ENCODE results near the gene ZBTB48. TPM values are rescaled to one million over a fixed set of nuclear protein-coding genes. Genes with fewer than 3 reads are reported as not detected.
A peak's percentile ranks its signal among the peaks of the same experiment; 100 is the strongest.

The ZBTB48 gene
- polyA plus RNA-seq, 1 of the 3 experiments (the other 2 are of a cell fraction) = 31.2 TPM

DNA sequence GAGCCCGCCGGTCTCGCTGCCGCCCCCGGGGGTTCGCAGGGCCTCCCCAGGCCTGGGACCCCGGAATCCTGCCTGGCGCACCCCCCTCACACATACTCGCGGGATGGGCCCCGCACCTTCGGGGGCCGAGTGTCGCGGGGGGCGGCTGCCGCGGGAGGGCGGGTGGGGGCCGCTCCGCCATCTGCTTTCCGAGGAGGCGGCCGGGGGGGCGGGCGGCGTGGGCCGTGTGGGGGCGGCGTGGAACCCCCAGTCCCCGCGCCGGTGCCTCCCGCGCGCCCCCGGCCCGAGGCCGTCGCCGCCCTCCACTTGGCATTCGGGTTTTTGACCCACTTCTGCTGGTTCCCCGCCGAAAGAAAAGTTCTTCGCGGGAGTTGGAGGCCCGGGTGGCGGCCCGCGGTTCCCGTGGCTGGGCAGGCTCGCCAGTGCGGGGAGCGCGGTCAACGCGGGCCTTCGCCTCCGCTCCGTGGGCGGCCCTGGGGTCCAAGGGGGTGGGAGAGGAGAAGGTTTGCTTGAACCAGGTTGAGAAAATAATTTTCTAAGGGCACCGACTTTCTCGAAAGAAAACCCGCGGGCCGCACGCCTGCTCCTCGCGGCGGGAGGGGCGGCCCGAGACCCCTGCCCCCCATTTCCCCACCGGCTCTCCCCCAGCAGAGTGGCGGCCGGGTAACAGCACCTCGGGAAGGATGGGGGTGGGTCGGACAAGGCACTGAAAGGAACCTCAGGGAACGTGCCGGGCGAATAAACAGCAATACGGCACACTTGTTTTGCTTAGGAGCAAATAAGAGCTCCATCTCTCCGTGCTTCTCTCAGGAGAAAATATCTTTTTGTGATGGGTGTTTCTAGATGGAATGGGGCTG is 35.4 kb downstream of the ZBTB48 start:
- Histone ChIP-seq H3K4me2 (peak overlapping the region; percentile 86), H3K9me2 (no peaks in the 10 kb centered on the region), H3F3A (replicated peaks; ENCODE audit: insufficient read depth) (peaks cover 10% of the 10 kb centered on the region), H3K9me3 (no peaks in the 10 kb centered on the region), H3K79me2 (ENCODE audit: insufficient read depth) (peaks cover 61% of the 10 kb centered on the region), H3K4me1 (ENCODE audit: control insufficient read depth in 1 of 2, insufficient read depth in 2 of 2, low read depth in 1 of 2, low read length in 1 of 2) (peaks cover 0 to 7% of the 10 kb centered on the region in 2 experiments; a peak in 1 of 4 replicates), H2AFZ (ENCODE audit: low read depth) (no peak overlapping the region), H3K27me3 (ENCODE audit: insufficient read depth) (no peaks in the 10 kb centered on the region), H3K4me3 (ENCODE audit: low read depth in 2 of 2, low read length in 1 of 2) (peak overlapping the region; percentile 65 to 75), H3K27ac (ENCODE audit: low read depth in 2 of 2, low read length in 1 of 2) (peak overlapping the region in 1 of 2 experiments; percentile 23; a peak in 1 of 4 replicates), H3K9ac (peak overlapping the region; percentile 61), H3K36me3 (replicated peaks in 1 of 2; ENCODE audit: control insufficient read depth in 1 of 2, insufficient read depth in 2 of 2, low read length in 1 of 2) (peaks cover 3 to 8% of the 10 kb centered on the region in 2 experiments), H4K20me1 (ENCODE audit: insufficient read depth) (peaks cover 41% of the 10 kb centered on the region)
- DNase-seq = peak; percentile 59
- TF ChIP-seq MXI1 (IDR thresholded peaks at IDR 0.05; ENCODE audit: low read depth, low read length) (no peak), MEF2A (IDR thresholded peaks at IDR 0.05; ENCODE audit: borderline replicate concordance, low read depth) (no peak), FOXM1 (IDR thresholded peaks at IDR 0.05; ENCODE audit: low read depth) (no peak), RAD21 (IDR thresholded peaks at IDR 0.05; ENCODE audit: low read length) (no peak), CHD2 (IDR thresholded peaks at IDR 0.05; ENCODE audit: low read length, partially characterized antibody) (no peak), RFX5 (IDR thresholded peaks at IDR 0.05; ENCODE audit: low read length) (no peak), EP300 (IDR thresholded peaks at IDR 0.05; ENCODE audit: borderline replicate concordance in 1 of 2, low read depth in 1 of 2, low read length in 1 of 2) (no peak), YY1 (IDR thresholded peaks at IDR 0.05; ENCODE audit: low read depth) (no peak), ZBTB33 (IDR thresholded peaks at IDR 0.05; ENCODE audit: borderline replicate concordance, low read depth) (no peak), TAF1 (IDR thresholded peaks at IDR 0.05; ENCODE audit: borderline replicate concordance, low read depth, low read length) (no peak), POLR2AphosphoS5 (IDR thresholded peaks at IDR 0.05; ENCODE audit: low read depth, low read length) (no peak)
- TF ChIP-seq, protein P1, sequence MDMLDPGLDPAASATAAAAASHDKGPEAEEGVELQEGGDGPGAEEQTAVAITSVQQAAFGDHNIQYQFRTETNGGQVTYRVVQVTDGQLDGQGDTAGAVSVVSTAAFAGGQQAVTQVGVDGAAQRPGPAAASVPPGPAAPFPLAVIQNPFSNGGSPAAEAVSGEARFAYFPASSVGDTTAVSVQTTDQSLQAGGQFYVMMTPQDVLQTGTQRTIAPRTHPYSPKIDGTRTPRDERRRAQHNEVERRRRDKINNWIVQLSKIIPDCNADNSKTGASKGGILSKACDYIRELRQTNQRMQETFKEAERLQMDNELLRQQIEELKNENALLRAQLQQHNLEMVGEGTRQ (IDR thresholded peaks at IDR 0.05; ENCODE audit: borderline replicate concordance, low read depth, low read length) = no peak
- TF ChIP-seq, protein P2, sequence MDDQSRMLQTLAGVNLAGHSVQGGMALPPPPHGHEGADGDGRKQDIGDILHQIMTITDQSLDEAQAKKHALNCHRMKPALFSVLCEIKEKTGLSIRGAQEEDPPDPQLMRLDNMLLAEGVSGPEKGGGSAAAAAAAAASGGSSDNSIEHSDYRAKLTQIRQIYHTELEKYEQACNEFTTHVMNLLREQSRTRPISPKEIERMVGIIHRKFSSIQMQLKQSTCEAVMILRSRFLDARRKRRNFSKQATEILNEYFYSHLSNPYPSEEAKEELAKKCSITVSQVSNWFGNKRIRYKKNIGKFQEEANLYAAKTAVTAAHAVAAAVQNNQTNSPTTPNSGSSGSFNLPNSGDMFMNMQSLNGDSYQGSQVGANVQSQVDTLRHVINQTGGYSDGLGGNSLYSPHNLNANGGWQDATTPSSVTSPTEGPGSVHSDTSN (IDR thresholded peaks at IDR 0.05) = no peak
- TF ChIP-seq, protein P3, sequence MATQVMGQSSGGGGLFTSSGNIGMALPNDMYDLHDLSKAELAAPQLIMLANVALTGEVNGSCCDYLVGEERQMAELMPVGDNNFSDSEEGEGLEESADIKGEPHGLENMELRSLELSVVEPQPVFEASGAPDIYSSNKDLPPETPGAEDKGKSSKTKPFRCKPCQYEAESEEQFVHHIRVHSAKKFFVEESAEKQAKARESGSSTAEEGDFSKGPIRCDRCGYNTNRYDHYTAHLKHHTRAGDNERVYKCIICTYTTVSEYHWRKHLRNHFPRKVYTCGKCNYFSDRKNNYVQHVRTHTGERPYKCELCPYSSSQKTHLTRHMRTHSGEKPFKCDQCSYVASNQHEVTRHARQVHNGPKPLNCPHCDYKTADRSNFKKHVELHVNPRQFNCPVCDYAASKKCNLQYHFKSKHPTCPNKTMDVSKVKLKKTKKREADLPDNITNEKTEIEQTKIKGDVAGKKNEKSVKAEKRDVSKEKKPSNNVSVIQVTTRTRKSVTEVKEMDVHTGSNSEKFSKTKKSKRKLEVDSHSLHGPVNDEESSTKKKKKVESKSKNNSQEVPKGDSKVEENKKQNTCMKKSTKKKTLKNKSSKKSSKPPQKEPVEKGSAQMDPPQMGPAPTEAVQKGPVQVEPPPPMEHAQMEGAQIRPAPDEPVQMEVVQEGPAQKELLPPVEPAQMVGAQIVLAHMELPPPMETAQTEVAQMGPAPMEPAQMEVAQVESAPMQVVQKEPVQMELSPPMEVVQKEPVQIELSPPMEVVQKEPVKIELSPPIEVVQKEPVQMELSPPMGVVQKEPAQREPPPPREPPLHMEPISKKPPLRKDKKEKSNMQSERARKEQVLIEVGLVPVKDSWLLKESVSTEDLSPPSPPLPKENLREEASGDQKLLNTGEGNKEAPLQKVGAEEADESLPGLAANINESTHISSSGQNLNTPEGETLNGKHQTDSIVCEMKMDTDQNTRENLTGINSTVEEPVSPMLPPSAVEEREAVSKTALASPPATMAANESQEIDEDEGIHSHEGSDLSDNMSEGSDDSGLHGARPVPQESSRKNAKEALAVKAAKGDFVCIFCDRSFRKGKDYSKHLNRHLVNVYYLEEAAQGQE (IDR thresholded peaks at IDR 0.05; ENCODE audit: low read depth, low read length) = no peak
- ChIA-PET POLR2A (interaction anchor here (0.5 to 0.6 kb wide), 2 partner anchors 78 to 91 kb away, joined by 3 to 5 read pairs; no protein-coding TSS in a partner anchor), CTCF (interaction anchor here (0.6 to 1.8 kb wide), 4 partner anchors 9 to 980 kb away, joined by 3 to 6 read pairs (median 5); partner anchors contain the start of genes NOL9, TAS1R1 and THAP3)
- whole genome bisulfite sequencing (ENCODE audit: low lambda C conversion rate) = 10% methylated on average over 40 of the region's 82 CpGs

All from SK-N-SH (cell line).